ENCODE data around the gene ZNF205.

DNA sequence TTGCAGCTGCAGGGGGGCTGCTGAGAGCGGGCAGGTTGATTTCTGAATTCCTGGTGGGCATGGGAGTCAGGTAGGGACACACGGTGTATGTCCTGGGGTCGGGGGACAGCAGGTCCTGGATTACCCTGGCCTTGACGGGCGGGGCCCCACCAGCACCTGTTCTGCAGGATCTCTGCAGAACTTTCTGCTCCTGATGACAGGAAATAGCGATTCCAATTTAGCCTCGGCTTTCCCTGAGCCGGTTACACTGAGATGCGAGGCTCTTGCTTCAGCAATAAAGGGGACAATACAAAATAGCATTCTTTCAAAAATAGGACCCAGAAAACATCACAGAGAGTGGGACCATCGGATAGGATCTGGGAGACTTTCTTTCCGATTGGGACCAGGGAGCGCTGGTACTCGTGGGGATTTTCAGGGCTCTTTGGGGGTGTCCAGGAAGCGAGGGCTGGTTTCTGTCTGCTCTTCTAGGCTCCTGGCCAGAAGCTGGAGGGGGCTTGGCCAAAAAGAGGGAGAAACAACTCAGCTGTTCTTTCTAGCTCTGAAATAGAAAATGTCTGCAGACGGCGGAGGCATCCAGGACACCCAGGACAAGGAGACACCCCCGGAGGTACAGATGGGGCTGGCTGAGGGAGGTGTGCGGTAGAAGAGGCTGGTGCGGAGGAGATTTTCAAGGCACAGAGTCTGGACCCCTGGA is 642 bp downstream of the ZNF205 start:
- TF ChIP-seq CTCF (IDR thresholded peaks at IDR 0.05) (no peak), EP300 (IDR thresholded peaks at IDR 0.05) (no peak)
